NCI-H774 (cell line): ENCODE measurements around the gene CNTN5.
"Not testable (repeated sequence)": the region's sequence is repeated elsewhere in the genome, so short reads cannot be mapped to it uniquely, and the experiment has no call there.

Experiments used
- DNase-seq: peaks from one replicate; lab custom pipeline; 2025; lab: John Stamatoyannopoulos, UW

CNTN5 gene

DNA sequence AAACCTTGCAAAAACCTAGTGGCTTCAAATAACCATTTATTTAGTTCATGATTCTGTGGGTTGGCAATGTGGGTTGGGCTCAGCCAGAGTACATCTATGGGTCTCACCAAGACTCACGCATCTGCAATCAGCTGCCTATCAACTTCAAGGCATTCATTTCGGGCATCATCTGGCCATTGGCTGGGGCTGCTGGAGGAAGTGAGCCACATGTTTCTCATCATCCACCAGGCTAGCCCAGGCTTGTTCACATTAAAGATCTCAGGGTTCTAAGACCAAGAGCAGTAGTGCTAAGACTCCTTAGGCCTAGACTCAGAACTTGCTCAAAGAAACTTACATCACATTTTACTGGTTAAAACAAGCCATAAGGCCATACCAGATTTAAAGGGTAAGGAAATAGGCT lies 1187.5 kb downstream of the CNTN5 start:
- no peak for DNase-seq

DNA sequence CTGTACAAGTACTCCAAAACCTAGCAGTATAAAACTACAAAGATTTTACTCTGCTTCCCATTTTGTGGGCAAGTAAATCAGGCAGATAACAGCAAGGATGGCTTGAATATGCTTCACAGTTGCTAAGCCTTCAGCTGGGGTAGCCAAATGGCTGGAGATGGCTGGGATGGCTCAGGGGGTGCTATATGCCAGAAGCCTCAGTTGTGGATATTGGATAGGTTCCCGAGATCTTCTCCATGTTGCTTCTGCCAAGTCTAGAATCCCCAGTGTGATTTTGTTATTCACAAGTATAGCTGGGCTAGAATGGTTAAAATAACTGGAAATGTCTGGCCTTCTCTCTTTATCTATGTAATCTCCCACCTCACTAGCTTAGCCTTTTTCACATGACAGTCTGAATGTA lies 1194.0 kb downstream of the CNTN5 start:
- DNase-seq, result no peak

DNA sequence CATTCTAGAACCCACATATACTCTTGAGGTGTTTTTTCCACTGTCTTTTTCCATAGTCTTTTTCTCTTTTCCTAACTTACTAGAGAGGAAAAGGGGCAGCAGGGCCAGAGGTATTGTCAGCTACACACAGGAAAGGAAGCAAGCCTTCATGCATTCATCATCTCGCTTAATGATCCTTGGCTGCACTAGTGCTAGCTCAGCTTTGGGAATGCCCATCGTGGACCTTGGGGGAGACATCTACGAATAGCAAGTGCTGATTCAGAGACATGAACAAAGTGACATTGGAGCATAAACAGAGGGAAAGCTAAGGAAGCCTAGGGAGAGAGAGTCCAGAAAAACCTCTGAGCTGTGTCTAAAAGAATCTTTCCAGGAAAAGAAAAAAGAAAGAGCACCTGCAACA lies 1200.1 kb downstream of the CNTN5 start:
- no peak for DNase-seq

DNA sequence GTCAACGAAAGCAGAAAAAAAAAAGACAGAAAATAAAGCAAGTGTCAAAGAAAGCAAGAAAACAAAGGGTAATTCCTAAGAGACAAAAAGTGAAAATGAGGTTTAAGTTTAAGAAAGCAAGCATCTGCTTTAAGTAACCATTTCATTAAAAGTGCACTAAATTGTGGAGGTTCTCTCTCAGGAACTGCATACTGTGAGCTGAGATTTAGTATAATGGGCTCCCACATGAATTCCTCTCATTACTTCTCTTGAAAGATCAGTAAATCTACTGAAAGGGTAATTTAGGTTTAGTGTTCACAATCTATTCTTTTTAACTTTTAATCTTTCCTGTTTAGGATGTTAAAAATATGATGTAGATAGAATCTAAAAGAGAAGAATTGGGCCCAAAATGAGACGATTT lies 1201.0 kb downstream of the CNTN5 start:
- no peak for DNase-seq

DNA sequence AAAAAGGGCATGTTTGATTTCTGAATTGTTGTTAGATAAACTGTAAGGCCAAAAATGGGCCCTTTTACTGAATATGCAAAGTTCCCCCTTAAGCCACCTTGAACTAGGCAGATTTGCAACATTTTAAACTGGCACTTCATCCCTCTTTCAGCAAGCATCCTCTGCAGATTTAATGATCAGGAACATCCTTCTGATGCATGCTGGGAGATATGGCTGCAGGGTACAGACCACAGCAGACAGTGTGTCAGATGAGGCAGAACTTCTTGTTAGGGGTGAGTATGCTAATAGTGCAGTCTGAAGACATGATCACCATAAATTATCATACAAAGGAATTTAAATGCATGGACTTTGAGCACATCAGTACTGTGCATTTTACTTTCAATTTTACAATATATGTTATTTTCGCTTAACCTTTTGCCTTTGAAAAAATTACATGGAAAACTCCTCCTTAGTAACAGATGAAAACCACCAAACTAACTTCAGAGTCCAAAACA lies 1203.8 kb downstream of the CNTN5 start:
- no peak for DNase-seq

DNA sequence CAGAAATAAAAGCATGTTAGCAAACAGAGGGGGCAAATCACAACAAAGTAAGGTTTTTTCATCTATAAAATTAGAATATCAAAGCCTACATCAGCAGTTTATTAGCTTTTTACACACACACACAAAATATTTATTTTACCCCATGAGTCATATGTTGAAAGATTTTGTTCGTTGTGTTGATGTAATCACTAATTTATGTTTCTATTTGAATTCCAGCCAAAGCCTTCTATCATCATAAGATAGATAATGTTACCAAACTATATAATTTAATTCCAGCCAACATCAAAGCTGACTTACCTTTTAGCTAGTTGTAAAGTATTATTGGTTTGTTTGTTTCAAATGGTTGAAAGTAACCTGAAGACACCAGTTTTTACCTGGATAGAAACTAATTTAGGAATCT lies 1208.3 kb downstream of the CNTN5 start:
- DNase-seq, result no peak

DNA sequence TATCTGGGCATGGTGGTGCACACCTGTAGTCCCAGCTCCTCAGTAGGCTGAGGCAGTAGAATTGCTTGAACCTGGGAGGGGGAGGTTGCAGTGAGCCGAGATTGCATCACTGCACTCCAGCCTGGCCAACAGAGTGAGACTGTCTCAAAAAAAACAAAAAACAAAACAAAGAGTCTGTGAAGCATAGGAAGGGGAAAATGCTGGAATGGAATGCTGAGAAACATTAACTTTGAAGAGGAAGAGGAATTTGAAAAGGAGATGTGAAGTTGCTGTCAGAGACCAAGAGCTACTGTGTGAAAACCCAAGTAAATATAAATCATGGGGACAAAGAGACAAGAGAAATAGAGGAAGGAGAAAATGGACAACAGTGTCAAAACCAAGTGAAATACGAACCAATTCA lies 1211.3 kb downstream of the CNTN5 start:
- DNase-seq, result no peak

DNA sequence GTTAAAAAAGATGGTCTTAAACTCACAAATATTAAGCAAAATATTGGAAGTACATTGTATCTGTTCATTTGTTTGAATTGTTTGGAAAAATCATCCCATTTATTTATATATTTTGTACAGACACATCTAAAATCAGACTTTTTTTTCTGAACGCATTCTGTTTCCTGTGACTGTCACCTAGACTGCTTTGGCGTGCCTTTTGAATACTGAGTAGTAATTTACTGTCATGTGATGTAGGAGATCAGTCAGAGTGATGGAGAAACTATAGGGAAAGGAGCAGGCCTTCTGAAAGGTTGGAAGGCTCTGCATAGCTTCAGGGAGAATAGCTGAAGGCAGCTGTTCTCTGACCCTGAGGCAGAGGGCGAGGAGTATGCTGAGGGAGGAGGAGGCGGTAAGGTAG lies 1214.3 kb downstream of the CNTN5 start:
- no peak for DNase-seq

DNA sequence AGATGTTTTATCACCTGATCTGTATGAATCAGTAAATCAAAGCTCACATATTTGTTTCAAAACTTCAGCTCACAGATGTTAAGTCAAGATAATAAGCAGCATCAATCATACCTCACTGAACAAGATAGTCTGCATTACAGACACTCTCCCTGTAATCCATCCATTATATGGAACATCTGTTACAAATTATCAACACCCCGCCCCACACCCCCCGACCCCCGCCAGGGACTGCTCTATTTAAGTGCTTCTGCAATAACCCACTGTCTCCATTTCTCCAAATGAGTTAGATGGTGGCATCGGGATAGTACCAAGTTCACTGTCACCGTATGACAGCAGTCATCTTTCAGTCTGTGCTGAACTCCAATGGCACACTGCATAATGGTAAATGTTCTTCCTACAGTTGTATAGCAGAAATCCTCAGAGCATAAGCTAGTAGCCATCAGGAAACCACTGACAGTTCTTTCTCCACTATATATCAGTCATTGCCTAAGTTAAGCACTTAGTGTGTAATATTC lies 1219.3 kb downstream of the CNTN5 start:
- no peak for DNase-seq

DNA sequence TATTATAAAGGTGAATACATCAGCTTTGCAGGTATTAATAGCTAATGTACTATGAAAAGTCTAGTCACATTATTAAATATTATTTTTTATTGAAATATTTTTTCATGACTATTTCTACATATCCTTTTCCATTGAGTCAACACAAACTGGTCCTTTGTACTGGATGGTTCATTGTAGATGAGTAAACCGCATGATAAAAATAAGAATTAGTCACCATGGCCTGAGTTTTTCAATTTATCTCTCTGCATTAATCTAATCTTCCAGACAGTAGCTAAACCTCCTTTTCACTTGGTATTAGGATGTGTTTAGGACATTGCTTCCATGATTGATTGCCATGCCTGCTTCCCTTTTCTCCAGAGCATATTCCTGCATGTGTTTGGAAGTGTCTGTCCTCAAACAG lies 1227.0 kb downstream of the CNTN5 start:
- no peak for DNase-seq

DNA sequence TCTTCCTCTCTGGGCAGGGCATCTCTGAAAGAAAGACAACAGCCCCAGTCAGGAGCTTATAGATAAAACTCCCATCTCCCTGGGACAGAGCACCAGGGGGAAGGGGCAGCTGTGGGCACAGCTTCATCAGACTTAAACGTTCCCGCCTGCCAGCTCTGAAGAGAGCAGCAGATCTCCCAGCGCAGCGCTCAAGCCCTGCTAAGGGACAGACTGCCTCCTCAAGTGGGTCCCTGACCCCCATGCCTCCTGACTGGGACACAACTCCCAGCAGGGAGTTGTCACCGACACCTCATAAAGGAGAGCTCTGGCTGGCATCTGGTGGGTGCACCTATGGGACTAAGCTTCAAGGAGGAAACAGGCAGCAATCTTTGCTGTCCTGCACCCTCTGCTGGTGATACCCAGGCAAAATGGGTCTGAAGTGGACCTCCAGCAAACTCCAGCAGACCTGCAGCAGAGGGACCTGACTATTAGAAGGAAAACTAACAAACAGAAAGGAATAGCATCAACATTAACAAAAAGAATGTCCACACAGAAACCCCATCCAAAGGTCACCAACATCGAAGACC lies 1236.6 kb downstream of the CNTN5 start:
- not testable (repeated sequence) for DNase-seq

DNA sequence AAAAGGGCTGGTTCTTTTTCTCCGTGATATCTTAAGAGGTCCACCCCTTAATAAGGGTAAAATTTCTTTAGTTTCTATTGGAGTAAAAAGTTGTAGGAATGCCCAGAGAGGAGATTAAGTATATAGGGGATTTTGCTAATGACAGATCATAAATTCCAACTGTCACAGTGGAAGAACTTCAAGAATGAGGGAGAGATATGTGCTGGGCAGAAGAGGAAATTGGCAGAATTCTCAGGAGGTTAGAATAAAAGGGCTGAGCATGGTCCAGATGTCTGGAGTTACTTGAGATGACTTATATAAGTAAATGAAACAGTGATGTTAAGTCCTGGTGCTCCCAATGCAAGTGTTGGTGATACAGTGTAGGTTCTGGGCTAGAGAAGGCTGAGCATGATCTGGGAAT lies 1248.8 kb downstream of the CNTN5 start:
- DNase-seq, result no peak

DNA sequence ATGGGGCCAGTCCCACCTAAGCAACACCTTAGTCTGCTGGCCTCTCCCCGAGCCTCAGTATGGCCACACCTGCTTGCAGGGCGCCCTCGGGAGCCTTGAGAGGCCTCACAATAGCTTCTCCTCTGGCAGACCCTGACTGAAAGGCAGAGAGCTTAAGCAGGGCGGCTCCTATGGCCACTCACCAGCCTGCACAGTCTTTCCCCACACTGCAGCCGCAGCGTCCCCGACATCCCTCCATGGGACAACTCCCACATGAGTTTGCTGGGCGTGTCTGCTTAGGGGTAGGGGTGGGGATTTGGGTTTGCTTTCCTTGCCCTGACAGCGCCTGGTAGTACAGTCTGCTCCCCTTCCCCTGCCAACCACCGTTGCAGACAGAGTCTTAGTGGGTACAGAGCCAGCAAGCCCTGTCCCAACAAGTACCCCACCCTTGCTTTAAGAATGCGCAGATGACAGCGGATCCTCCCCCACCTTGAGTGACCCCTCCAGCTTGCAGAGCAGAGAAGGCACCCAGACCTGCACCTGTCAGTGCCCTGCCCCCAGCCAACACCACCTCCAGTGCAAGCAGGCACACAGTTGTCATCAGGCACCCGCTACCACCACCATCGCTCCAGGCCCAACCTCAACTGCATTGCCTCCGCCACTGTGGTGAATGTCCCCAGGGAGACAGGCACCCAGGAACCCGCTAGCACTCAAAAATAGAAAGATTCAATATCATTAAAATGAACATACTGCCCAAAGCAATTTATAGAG lies 1252.5 kb downstream of the CNTN5 start:
- DNase-seq, result no peak

DNA sequence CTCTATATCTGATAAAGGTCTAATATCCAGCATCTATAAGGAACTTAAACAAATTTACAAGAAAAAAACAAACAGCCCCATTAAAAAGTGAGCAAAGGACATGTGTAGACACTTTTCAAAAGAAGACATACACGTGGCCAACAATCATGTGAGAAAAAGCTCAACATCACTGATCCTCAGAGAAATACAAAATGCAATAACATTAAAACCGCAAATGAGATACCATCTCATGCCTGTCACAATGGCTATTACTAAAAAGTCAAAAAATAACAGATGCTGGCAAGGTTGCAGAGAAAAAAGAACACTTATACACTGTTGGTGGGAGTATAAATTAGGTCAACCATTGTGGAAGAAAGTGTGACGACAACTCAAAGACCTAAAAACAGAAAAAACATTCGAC lies 1253.7 kb downstream of the CNTN5 start:
- not testable (repeated sequence) for DNase-seq

DNA sequence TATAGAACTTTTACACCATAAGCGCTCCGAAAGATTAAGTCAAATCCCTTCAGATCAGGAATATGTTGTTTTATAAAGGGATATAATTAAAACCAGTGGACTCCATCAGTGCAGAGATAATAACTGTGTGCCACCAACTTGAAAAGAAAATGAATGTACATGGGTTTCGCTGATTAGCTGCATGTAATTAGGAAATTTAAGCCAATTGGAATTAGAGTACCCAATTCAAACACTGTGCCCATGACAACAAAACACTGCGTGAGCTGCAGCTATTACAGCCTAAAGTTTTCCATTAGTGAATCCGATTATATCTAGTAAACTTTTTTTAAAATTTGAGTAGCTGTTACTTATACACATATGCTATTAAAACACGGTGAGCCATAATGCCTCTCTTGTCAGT lies 1274.0 kb downstream of the CNTN5 start:
- no peak for DNase-seq

DNA sequence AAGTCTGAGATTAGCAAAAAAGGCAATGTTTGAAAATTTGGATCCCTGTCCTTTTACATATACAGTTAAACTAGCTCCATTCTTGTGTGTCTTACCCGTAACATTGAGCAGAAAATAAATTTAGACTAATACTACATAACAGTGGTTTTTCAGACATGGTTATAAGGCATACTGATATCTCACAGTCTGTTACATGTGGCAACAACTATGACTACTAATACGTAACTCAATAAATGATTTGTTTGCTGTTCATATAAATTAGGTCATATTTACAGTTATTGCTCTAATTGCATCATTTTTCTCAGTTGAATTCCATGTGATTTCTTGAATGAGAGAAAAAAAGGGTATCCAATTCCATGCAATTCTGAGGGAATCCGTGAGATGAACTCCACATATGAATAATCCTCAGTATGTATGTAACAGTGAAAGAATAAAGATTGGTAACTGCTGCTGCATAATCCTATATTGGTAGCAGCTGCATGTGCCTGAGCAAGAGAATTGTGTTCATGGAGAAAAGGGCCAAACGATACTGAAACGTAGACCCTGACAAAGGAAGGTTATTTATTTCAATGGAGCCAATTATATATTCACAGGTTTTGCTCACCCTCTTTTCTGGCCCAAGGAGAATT lies 1275.4 kb downstream of the CNTN5 start:
- DNase-seq, result no peak

DNA sequence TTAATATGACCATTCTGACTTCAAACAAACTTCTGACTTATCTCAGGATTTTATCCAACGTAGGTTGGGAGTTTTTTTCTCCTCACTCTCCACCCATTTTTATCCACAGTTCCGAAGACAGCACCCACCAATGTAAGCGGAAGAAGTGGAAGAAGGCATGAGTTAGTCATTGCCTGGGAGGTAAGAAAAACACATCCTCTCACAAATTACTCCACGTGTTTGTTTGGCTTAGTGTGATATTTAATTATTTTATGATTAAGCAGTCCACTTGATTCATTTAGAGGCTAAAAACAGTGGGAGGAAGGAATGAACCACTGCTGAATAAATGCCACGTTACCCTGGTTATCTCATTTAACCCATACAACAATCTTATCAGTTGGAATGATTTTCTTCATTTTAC lies 1276.8 kb downstream of the CNTN5 start:
- no peak for DNase-seq

DNA sequence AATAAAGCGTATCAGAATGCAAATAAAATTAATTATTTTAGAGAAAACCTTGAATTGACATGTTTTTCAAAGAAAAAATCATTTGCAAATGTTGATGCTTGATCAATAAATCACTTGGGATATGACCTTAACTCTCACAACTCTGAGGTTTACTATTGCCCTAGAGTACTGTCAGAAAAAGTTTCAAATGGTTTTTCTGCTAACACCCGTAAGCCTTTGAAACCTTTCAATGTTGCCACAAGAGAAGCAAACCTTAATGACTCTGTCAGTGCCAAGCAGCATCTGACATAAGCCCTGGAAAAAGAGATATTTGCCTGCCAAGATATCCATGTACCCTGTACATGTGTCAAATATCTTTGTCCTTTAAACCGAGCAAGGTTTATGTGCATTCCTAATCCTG lies 1282.1 kb downstream of the CNTN5 start:
- no peak for DNase-seq

DNA sequence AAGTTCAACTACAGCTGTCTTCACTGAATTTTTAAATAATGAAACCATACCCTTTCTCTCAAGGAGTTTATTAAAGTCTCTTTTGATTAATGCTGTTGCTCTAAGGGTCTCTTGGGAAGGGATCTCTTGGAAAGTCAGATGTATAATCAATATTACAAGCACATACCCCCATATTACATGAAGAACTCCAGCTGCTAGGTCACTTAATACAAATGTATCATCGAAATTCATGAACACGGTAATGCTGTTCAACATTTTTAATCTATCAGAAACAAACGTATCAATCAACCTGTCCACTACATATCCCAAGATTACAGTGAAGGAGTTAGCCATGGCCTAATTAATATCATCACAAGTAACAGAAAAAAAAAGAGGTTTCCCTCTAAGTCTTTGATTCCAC lies 1283.1 kb downstream of the CNTN5 start:
- no peak for DNase-seq

DNA sequence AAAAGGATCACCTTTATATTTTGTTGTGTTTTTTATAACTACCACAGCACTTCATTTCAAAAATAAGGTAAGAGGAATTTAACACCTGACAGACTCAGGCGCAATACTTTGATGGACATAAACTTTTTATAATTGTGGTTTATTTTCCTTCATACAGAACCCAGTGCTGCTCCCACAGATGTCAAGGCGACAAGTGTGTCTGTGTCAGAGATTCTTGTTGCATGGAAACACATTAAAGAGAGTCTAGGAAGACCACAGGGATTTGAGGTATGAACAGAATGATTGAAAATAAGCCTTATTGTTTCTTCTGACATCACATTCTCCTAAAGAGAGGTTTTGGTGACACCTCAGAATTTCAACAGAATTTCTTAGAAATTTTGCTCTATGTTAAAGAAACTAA lies 1287.5 kb downstream of the CNTN5 start:
- DNase-seq, result no peak

DNA sequence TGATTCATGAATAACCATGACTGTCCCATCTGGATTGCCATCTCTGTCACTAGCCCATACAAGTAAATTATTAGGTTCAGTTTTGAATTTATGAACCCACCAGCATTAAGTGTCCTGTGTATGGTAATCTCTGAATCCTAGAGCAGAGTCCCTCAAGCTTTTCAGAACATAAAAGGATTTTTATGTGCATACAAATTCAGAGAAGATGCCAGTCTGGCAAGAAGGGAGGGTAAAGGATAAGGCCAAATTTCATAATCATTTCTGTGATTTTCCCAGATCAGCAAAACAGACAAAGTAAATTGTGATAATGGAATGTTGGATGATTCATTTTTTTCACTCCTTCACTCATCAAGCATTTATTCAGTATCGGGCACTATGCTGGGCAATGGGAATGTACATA lies 1295.2 kb downstream of the CNTN5 start:
- DNase-seq, result no peak

DNA sequence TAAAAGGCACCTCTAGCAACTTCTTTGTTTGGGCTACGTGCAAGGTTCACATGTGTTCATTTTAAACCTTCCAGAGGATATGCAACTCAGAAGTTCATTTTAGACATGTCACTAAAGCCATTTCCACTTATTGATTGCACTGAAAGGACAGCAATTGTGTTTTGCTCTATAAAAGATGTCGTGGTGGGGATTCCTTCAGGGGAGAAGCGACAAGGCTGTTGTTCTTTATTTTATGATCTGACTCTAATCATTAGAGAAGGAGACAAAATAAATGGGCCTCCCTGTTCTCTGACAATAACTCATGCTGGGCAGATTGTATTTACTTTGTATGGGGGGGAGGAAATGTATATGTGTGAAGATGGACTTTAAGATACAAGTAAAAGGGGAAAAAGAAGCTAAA lies 1296.2 kb downstream of the CNTN5 start:
- DNase-seq, result no peak

DNA sequence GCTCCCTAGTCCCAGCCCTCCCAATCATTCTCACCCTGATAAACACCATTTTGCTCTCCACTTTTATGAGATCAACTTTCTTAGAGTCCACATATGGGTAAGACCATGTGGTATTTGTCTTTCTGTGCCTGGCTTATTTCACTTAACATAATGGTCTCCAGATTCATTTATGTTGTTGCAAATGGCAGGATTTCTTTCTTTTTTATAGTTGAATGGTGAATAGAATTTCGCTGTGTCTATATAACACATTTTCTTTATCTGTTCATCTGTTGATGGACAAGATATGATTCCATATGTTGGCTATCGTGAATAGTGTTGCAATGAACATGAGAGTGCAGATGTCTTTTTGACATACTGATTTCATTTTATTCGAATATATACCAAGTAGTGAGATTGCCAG lies 1298.9 kb downstream of the CNTN5 start:
- no peak for DNase-seq
